Measurements from ENCODE around the gene TOM1L2.

The TOM1L2 gene

GRCh38 chr17:18006495-18007239, 34.5 kb upstream of the TOM1L2 start:
- H3K27me3 ChIP-seq (ENCODE audit: insufficient read depth, low read depth), result no peaks in the 10 kb centered on the region
- no peak overlapping the region for H3K27ac ChIP-seq
- no peak for TF ChIP-seq CTCF (conservative IDR thresholded peaks at IDR 0.05; ENCODE audit: low read depth, low read length)
- no peaks in the 10 kb centered on the region for H3K36me3 ChIP-seq (ENCODE audit: insufficient read depth)
- H3K9ac ChIP-seq, result no peak overlapping the region
- H3K4me1 ChIP-seq (ENCODE audit: low read depth, poor library complexity, severe bottlenecking), result no peaks in the 10 kb centered on the region
- no peak overlapping the region for H3K4me3 ChIP-seq (IDR thresholded peaks at IDR 0.05; ENCODE audit: insufficient read depth, low read depth, low read length)
- H3K4me2 ChIP-seq, result no peak overlapping the region
- no peaks in the 10 kb centered on the region for H4K20me1 ChIP-seq (ENCODE audit: insufficient read depth)
- no peak overlapping the region for H2AFZ ChIP-seq (ENCODE audit: low read depth)
- H3K79me2 ChIP-seq (ENCODE audit: insufficient read depth, low read depth), result no peaks in the 10 kb centered on the region

- no peak overlapping the region for H3K27ac ChIP-seq
- no peak overlapping the region for H3K4me2 ChIP-seq
- no peaks in the 10 kb centered on the region for H3K4me1 ChIP-seq (ENCODE audit: low read depth, poor library complexity, severe bottlenecking)
- no peaks in the 10 kb centered on the region for H3K27me3 ChIP-seq (ENCODE audit: insufficient read depth, low read depth)
- no peaks in the 10 kb centered on the region for H3K36me3 ChIP-seq (ENCODE audit: insufficient read depth)
- H4K20me1 ChIP-seq (ENCODE audit: insufficient read depth), result no peaks in the 10 kb centered on the region
- H3K79me2 ChIP-seq (ENCODE audit: insufficient read depth, low read depth), result no peaks in the 10 kb centered on the region
- no peak overlapping the region for H3K4me3 ChIP-seq (IDR thresholded peaks at IDR 0.05; ENCODE audit: insufficient read depth, low read depth, low read length)
- no peak overlapping the region for H3K9ac ChIP-seq
- no peak overlapping the region for H2AFZ ChIP-seq (ENCODE audit: low read depth)
- no peak for TF ChIP-seq CTCF (conservative IDR thresholded peaks at IDR 0.05; ENCODE audit: low read depth, low read length)
These were observed 33.3 kb upstream of the TOM1L2 start for GRCh38 chr17:18005496-18005895.

GRCh38 chr17:18004884-18005305, 32.7 kb upstream of the TOM1L2 start:
- no peak overlapping the region for H2AFZ ChIP-seq (ENCODE audit: low read depth)
- no peak overlapping the region for H3K4me2 ChIP-seq
- H4K20me1 ChIP-seq (ENCODE audit: insufficient read depth), result no peaks in the 10 kb centered on the region
- no peak overlapping the region for H3K4me3 ChIP-seq (IDR thresholded peaks at IDR 0.05; ENCODE audit: insufficient read depth, low read depth, low read length)
- no peaks in the 10 kb centered on the region for H3K4me1 ChIP-seq (ENCODE audit: low read depth, poor library complexity, severe bottlenecking)
- no peak overlapping the region for H3K9ac ChIP-seq
- no peaks in the 10 kb centered on the region for H3K36me3 ChIP-seq (ENCODE audit: insufficient read depth)
- H3K27me3 ChIP-seq (ENCODE audit: insufficient read depth, low read depth), result no peaks in the 10 kb centered on the region
- no peak overlapping the region for H3K27ac ChIP-seq
- no peaks in the 10 kb centered on the region for H3K79me2 ChIP-seq (ENCODE audit: insufficient read depth, low read depth)
- TF ChIP-seq CTCF (conservative IDR thresholded peaks at IDR 0.05; ENCODE audit: low read depth, low read length), result no peak

GRCh38 chr17:18004345-18004744, 32.1 kb upstream of the TOM1L2 start:
- Histone ChIP-seq H2AFZ (ENCODE audit: low read depth) (no peak overlapping the region), H3K9ac (no peak overlapping the region), H3K4me1 (ENCODE audit: low read depth, poor library complexity, severe bottlenecking) (no peaks in the 10 kb centered on the region), H3K27ac (no peak overlapping the region), H3K79me2 (ENCODE audit: insufficient read depth, low read depth) (no peaks in the 10 kb centered on the region), H3K36me3 (ENCODE audit: insufficient read depth) (no peaks in the 10 kb centered on the region), H3K4me2 (no peak overlapping the region), H3K4me3 (IDR thresholded peaks at IDR 0.05; ENCODE audit: insufficient read depth, low read depth, low read length) (no peak overlapping the region), H3K27me3 (ENCODE audit: insufficient read depth, low read depth) (no peaks in the 10 kb centered on the region), H4K20me1 (ENCODE audit: insufficient read depth) (no peaks in the 10 kb centered on the region)
- TF ChIP-seq CTCF (conservative IDR thresholded peaks at IDR 0.05; ENCODE audit: low read depth, low read length), result no peak
